NCI-H2196 treated with DMSO at 0.1 percent for 48 hours (cell line): Measurements from ENCODE around the gene CKB.

ENCODE experiments used
- DNase-seq: peaks from one replicate; lab custom pipeline; 2025; ENCODE audit not compliant: unreplicated experiment; lab: John Stamatoyannopoulos, UW

CKB gene

DNA sequence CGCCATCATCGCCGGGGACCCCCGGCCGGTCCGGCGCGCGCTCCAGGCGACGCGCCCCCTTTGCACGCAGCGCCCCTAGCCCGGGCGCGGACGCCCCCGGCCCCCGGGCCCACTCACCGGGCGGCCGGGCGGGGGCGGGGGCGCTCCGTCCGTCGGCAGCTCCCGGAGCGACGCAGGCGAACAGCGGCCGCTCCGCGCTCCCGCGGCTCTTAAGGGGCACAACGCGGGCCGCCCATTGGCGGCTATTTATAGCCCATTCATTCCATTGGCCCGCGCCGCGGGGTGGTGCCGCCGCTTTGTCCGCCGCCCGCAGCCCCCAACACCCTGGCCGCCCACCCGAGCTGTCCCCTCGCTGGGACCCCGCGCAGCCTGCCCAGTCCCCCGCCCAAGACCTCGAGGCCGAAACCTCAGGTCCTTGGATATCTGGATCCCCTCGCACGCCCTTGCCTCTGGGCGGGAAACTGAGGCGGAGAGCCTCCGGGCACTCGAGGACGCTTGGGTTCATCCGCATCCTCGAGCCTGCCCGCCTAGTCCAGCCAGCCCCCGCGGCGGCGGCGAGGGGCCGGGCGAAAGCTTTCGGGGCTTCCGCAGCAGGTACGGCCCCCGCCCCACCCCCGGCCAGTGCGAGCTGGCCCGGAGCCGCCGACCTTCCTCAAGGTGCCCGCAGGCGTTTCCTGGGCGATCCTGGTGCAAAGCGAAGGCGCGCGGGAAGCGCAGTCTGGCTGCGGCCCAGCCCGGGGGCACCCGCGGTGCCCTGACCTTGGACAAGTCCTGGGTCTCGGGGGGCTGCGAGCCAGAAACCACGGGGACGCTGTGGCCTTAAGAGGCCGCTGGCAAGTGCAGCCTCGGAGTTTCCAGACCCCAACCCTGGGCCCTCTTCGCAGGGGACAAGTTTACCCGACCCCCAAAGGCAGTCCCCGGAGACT lies at the start of gene CKB:
TSS of gene CKB (minus strand) at position 182 of the 926 bp plus-strand sequence. CDS start 337 bp downstream, outside the sequence.
- peak; percentile 20 for DNase-seq

DNA sequence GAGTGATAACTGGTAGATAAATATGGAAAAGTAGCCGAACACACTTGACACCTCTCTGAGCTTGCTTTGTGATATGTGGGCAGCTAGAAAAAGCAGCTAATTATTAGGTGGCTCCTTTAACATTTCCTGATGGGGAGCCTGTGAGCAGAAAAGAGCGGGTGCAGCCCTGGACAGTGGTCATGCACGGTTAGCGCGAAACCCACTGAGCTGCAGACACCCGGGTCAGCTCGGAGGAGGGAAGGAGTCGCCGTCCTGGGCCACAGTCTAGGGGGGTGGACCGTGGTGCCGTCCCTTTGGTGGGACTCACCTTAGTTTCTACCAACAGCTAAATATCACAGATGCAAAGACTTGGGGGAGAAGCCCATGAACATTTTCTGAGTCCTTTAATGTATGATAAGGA lies 46.8 kb upstream of the CKB start:
- no peak for DNase-seq

DNA sequence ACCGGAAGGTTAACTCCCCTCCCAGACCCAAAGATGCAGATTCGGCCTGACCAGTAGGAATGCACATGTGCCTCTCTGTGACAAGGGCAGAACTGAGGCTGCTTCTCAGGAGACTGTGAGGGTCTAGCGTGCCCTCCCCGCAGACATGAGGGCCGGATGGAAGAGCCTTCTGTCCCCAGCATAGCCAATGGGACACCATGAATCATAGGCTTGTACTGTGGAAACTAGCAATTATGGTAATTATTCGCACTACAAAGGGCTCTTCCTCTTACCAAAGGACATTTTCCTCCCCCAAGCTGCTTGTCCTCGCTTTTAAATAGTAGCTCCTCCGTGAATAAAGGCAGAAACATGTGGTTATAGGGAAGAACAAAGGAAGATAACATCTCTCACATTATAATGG lies 46.3 kb upstream of the CKB start:
- no peak for DNase-seq

DNA sequence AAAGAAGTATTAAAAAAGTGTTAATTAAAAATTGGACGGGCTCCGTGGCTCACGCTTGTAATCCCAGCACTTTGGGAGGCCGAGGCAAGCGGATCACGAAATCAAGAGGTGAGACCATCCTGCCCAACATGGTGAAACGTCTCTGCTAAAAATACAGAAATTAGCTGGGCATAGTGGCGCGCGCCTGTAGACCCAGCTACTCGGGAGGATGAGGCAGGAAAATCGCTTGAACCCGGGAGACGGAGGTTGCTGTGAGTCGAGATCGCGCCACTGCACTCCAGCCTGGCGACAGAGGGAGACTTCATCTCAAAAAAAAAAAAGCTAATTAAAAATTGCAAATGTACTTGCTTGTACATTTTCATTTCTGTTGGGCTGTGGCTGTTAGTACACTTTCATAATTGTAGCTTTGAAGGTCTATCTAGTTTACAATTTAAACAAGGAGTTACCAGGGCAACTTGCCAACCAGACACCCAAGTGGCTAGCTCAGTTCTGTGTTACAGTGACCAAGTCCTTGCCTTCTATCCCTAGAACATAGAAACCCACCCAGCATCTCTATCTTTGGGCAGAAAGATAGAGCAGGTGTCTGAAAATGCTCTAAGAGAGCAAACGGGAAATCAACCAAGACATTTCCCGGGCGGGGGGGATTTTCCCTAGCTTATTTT lies 41.3 kb upstream of the CKB start:
- DNase-seq: no peak

DNA sequence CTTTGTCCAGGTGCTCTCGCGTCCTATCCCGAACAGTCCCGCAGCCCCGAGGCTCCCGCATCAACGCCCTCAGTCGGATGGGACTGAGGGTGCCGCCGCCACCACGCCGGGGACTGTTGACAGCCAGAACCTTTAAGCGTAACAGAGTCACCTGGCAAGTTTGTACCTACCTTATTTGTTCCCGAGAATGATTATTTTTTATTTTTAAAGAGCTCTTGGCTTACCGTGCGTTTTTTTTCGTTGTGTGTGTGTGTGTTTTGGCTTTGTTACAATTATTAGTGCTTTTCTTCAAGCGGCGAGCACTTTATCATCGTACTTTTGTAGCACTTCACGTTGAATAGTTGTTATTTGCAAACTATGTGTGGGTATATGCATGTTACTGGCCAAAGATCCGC lies 40.6 kb upstream of the CKB start:
- DNase-seq: no peak

DNA sequence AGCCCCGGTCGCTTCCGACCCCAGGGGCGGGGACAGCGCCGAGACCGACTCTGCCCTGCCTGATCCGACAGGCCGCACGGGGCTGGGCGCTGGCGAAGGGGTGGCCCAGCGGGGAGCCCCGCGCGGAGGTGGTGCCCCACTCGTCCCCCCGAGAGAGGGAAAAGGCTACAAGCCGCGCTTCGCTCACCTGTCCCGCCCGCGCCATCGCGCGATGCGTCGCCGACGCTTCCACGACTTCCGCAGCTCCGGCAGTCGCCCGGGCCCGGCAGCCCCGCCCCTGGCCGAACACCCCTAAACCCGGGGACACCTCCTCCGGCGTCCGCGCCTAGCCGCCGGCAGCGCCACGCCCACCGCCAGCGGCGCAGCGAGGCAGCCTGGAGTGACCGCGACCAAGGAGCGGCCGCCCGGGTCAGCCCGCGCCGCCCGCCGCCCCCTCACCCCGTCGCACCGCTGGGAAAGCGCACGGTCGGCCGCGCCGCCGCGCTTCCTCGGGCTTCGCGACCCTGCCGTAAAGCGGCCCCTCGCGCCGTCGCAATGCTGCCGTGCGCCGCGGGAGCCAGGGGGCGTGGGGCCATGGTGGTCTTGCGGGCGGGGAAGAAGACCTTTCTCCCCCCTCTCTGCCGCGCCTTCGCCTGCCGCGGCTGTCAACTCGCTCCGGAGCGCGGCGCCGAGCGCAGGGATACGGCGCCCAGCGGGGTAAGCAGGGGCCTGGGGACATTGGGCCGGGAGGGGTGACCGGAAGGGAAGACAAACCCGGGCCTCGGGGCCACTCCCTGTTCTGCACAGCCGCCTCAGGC lies 40.0 kb upstream of the CKB start, which contains the start of the genes BAG5 and COA8:
TSS of gene BAG5 (minus strand) at position 229 of the 797 bp plus-strand sequence. CDS start 1,493 bp downstream, outside the sequence.
TSS of gene COA8 (plus strand) at position 532 of the 797 bp plus-strand sequence. CDS start at position 574, 42 bp downstream.
- DNase-seq: peak; percentile 42

DNA sequence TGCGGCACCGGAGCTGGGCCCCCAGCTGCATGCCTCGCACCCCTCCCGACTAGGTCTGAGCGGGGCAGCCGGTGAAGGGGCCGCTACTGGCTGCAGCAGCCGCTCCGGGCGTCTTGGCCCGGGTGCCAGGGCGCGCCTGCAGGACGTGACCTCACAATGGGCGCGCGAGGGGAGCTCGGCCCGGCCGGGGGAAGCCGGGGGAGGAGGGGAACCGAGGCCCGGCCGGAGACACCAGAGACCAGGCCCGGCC lies 39.5 kb upstream of the CKB start:
- no peak for DNase-seq

DNA sequence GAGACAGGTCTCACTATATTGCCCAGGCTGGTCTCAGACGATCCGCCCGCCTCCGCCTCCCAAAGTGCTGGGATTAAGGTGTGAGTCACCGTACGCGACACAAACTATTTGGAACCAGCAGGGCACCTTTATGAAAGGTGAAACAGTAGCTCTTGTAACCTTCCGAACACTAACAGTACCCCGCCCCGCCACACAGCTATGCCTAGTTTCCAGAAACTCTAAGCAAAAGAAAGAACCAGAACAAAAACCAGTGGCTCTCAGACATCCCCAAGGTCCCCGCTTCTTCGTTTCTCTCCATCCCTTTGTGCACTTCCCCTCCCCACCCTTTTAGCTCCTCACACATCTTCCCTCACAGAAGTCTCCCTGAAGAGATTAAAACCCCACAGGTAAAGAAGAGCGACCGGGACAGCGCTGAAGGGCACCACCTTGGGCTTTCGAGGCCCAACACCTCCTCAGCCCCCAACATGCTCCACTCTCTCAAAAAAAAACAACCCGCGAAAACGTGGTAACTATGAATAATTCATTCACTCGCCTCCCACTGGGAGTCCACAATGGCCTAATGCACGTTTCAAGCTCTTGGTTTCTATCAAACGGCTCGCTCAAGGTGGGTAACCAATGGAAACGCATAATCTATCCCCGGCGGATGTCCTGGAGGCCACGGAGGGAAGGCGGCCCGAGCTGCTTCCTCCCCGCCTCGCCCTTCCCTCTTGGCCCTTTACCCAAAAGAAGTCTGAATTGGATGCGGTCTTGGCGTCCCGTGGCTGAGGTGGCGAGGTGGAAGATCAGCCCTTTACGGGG lies 39.0 kb upstream of the CKB start:
- DNase-seq: no peak

DNA sequence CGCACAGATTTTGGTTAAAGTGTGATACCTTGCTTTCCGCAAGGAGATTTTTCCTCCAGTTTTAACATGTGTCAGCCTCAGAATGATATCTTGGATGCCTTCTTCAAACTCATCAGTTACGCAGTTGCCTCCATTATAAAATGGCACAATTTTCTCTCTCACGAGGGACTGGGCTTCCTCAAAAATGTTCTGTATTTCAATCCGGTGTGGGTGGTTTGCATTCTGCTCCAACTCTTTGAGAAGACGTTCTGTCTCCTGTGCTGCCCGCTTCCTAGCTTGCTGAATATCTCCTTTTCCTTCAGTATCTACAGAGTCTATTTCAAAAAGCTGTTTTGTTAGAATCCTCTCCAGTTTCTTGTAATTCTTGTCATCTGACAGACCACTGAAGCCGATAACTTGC lies 38.1 kb upstream of the CKB start:
- no peak for DNase-seq

DNA sequence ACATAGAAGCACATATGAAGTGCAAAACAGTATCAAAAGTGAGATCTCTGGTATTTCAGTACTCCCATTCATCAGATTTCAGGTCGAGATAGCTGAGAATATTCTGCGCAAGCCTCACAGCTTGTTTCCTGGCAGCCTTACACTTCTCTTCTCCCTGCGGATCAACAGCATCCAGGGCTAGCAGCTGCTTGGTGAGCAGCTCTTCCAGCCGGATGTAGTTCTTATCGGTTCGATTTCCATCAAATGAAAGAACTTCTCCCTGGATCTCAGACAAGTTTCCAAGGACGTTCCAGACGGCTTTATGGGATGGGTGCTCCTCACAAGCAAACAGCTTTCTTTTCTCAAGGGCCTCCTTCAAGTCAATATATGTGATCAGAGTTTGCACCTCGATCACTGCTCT lies 37.1 kb upstream of the CKB start:
- no peak for DNase-seq

DNA sequence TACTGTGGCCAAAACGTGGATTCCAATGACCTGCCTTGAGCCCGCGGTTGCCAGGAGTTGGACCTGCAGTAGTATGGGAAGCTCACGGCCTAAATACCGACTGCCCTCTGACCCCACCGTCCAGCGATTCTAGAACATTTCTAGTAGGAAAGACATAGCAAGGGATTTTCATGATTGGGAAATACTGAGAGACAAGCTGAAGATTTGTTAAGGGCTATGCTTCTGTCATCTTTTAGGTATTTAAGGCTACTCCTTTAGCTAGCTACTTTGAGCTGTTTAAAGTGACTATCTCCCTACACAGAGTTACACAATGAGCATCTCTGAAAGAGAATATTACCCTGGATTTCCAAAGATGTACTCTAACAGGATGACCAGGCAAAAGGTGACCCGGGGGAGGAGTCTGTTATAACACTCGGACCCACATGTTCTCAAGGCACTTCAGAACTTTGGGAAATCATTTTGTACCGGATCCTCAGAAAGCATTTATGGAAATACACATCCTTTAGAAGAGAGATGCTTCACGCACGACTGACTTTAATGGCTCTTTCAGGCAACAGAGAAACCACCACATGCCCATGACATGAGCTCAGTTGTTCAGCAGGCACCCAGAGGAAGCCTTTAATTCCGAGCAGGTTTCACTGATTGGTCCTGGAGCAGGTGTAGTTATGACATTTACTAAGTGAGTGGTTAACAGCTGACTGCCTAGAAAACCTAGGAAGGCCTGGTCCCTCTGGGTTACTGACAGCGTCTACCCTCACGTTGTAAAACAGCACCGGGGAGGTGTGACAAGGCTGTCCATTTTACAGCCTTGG lies 35.6 kb upstream of the CKB start:
- DNase-seq: peak; percentile 16

DNA sequence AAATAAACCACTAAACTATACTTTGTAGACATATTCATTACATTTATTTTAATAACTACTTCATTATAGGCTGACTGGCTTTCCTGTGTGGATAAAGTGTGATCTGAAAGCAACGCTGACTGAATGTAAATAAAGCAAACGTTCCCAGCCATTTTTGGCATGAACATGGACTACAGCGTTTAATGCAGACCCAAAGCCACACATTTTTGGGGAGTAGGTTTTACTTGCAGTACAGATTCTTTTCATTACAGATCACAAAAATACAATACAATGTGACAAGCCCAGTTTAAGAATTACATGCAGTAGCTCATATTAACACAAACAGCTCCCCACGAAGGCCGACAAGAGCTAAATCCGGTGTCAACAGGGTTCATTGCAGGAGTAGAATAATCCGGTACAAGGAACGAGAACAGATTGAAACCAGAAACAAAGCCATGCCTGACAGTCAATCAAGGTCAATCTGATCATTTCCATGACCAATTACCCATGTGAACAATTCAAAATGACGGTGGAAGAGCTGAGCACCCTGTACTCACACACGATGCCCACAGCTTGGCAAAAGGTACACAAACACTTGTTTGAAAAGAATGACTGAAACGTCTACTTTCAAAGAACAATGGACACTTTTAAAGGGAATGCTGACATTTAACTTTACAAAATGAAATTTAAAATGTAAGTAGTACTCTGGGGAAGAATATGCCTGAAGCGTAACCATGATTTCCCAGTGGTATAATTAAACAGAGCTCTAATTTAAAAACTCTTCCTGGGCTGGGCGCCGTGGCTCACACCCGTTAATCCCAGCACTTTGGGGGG lies 34.5 kb upstream of the CKB start:
- DNase-seq: no peak

DNA sequence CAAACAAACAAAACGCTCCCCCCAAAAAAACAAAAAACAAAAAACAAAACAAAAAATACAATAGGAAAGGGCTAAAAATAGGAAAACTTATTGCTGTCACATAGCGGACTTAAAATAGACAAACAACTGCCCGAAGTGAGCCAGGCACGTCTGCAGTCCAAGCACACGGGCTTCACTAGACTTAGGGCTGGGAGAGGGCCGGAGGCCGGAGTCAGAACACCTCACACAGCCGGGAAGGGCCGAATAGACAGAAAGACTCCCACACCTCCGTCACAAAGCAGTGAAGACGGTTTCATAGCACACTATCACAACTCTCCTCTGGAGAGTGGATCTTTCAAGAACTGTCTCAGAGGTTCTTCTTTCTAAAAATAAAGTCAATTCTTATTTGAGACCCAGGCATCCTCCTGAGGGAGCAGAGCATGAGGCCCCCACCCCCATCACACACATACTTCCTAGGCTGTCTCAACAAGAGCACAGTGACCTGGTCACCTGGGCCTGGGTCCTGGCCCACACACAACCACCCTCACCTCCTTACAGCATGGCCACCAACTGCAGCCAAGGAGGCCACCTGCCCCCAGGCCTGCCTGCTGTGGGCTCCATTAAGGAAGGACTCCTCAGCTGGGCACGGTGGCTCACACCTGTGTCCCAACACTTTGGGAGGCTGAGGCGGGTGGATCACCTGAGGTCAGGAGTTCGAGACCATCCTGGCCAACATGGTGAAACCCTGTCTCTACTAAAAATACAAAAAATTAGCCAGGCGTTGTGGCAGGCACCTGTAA lies 33.1 kb upstream of the CKB start:
- no peak for DNase-seq

DNA sequence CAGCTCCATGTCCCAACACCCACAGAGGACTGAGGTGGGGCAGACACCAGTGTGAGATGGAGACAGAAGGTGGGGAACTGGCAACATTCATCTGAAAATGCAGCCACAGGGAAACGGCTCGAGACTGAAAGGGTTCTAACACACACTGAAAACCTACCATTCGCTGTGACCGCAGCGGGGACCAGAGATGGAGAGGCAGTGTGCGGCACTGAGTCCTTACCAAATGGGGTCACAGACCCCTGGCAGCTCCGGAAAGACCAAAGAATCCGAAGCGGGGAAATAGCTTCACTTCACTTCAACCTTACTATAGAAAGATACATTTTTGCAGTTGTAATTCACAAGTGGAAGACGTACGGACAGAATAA lies 30.2 kb upstream of the CKB start:
- no peak for DNase-seq

DNA sequence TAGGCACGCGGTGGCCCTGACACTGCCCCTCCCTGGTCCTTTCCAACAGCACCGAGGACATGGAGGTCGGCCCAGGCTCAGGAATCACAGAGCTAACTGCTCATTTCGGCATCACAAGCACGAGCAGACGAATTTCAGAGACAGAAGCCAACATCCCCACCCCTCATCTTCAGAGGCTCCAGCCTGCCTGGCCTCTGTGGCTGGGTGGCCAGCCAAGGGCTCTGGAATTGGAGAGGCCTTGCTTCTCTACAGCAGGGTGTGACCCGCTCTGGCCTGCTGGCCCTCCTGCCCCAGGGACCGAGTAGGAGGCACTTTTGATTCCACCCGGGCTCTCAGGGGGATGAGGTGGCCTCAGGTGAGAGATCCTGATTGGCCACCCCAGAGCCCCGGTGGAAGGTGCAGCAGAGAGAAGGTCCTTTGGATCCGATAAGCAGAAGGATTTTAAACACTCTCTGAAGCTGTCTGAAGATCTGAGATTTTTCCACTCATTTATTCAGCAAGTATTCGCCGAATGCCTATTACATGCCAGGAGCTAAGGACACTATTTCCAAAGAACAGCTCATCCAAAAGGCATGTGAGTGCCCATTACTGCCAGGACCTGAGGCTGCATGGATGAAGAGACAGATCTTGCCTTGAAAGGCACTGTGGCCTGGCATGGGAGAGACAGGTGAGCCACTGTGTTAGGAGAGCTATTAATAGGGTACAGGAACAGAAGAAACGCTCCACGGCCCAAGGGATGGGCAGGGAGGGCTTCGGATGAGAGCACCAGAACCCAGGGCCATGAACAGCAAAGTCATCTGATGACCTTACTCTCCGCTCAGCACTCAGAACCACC lies 29.6 kb upstream of the CKB start:
- no peak for DNase-seq

DNA sequence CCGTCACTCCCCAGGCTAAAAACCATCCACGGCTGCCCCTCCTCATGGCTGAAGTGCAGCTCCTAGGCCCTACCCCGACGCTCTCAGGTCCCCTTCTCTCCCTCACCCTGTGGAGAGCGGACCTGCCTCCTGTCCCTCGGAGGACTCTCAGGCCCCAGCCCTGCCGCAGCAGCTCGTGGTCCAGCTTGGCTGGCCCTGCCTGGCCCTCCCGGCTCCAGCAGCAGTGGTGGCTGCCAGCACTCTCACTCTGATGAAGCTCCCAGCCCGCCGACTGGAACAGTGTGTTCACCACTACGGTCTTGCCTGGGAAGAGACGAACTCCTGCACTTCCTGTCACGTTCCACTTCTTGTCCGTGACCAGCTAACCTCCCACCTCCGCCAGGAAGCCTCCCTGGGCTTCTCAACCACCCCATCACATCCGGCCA lies 28.7 kb upstream of the CKB start:
- DNase-seq: no peak
